ENCODE measurements around the gene MORF4L1.

- TF ChIP-seq CTCF (IDR thresholded peaks at IDR 0.05; ENCODE audit: low read depth, low read length, poor library complexity, severe bottlenecking) (no peak), EZH2phosphoT487 (IDR thresholded peaks at IDR 0.05; ENCODE audit: borderline replicate concordance, low read length) (no peak)
These were observed 30.8 kb upstream of the MORF4L1 start for GRCh38 chr15:78841891-78842290.
